Adrenal gland (tissue), 5 donors: ENCODE measurements around the gene KCNAB1.

Source experiments
- POLR2A ChIP-seq, 2 donors: fragments of 450-650 bp; IDR thresholded peaks; one replicate each; pipeline ENCODE4 v1.6.1; 2017; ENCODE audit warnings: antibody characterized with exemption in 2 of 2, mild to moderate bottlenecking in 2 of 2, moderate library complexity in 1 of 2
- TF ChIP-seq, protein P1 (sequence below), 6 experiments: fragments of 450-650 bp in 4 of 6; fragments of 200-600 bp in 2 of 6; sonication (generic) in 1 of 6; IDR thresholded peaks; 1 replicate in 5 of 6; 2 replicates in 1 of 6; pipeline versions ENCODE4 v1.5.1 to v1.8.0; 2016 to 2021; ENCODE audit warnings: antibody characterized with exemption in 6 of 6, mild to moderate bottlenecking in 2 of 6, moderate library complexity in 1 of 6
- donor health status: DM: no; HTN: no; CAD: no.

DNA sequence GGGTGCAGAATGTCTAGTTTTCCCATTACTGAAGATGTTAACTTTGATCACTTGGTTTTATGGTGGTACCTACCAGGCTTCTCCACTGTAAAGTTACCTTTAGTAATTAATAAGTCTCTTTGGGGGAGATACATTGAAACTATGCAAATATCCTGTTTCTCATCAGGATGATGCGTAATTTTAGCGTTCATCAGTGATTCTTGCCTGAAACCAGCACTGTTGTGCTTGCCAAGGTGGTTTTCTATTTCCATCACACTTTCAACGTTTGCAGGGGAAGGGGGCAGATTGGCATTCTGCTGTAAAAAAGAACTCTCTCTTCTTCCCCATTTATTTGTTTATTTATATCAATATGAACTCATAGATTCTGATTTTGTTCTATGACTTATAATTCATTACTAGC lies 373.5 kb downstream of the KCNAB1 start:
- TF ChIP-seq, protein P1, sequence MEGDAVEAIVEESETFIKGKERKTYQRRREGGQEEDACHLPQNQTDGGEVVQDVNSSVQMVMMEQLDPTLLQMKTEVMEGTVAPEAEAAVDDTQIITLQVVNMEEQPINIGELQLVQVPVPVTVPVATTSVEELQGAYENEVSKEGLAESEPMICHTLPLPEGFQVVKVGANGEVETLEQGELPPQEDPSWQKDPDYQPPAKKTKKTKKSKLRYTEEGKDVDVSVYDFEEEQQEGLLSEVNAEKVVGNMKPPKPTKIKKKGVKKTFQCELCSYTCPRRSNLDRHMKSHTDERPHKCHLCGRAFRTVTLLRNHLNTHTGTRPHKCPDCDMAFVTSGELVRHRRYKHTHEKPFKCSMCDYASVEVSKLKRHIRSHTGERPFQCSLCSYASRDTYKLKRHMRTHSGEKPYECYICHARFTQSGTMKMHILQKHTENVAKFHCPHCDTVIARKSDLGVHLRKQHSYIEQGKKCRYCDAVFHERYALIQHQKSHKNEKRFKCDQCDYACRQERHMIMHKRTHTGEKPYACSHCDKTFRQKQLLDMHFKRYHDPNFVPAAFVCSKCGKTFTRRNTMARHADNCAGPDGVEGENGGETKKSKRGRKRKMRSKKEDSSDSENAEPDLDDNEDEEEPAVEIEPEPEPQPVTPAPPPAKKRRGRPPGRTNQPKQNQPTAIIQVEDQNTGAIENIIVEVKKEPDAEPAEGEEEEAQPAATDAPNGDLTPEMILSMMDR (IDR thresholded peaks at IDR 0.05): no peak
- TF ChIP-seq POLR2A (IDR thresholded peaks at IDR 0.05): no peak
